CD14-positive monocyte (primary cell): ENCODE measurements around the gene TASOR. TPM values are rescaled to one million over a fixed set of nuclear protein-coding genes. Genes with fewer than 3 reads are reported as not detected.

Experiments used
- DNase-seq, 3 donors: peaks; one replicate each; pipeline ENCODE4 v3.0.0-alpha.2; 2011 to 2022
- H2AFZ ChIP-seq: 2 replicates; pipeline ENCODE4 v1.6.0; 2012; ENCODE audit warnings: mild to moderate bottlenecking, low read depth, low read length, inconsistent platforms; ENCODE audit not compliant: insufficient read depth, poor library complexity, severe bottlenecking
- H3K27ac ChIP-seq, 2 donors: 1 replicate in 1 of 2; 2 replicates in 1 of 2; pipeline ENCODE4 v1.5.1; 2012 to 2013; ENCODE audit warnings: low read length in 2 of 2, control low read depth in 1 of 2, inconsistent platforms in 1 of 2, low read depth in 1 of 2, mild to moderate bottlenecking in 1 of 2
- H3K27me3 ChIP-seq, 2 donors: one replicate each; pipeline versions ENCODE4 v1.6.0 to v1.6.1; 2011 to 2013; ENCODE audit warnings: low read length in 2 of 2; ENCODE audit not compliant: control insufficient read depth in 2 of 2, insufficient read depth in 2 of 2
- H3K36me3 ChIP-seq, 2 donors: replicated peaks in 1 of 2; 1 replicate in 1 of 2; 2 replicates in 1 of 2; pipeline versions ENCODE4 v1.5.1 to v1.6.1; 2012 to 2013; ENCODE audit warnings: low read length in 2 of 2, control low read depth in 1 of 2, inconsistent platforms in 1 of 2, mild to moderate bottlenecking in 1 of 2; ENCODE audit not compliant: insufficient read depth in 2 of 2, control insufficient read depth in 1 of 2
- H3K4me1 ChIP-seq, 2 donors: 1 replicate in 1 of 2; 2 replicates in 1 of 2; pipeline versions ENCODE4 v1.5.1 to v1.6.1; 2012 to 2013; ENCODE audit warnings: low read length in 2 of 2, control low read depth in 1 of 2, inconsistent platforms in 1 of 2, mild to moderate bottlenecking in 1 of 2, moderate library complexity in 1 of 2; ENCODE audit not compliant: insufficient read depth in 2 of 2, control insufficient read depth in 1 of 2
- H3K4me2 ChIP-seq: replicated peaks from 2 replicates; pipeline ENCODE3; 2012; ENCODE audit warnings: low read length, moderate library complexity, mild to moderate bottlenecking; ENCODE audit not compliant: poor library complexity, severe bottlenecking; ENCODE audit errors: extremely low read depth
- H3K4me3 ChIP-seq, 3 experiments: fragments of 200-600 bp in 1 of 3; sonication (generic) in 1 of 3; replicated peaks in 1 of 3; 1 replicate in 2 of 3; 2 replicates in 1 of 3; pipeline ENCODE4 v1.5.1; 2011 to 2013; ENCODE audit warnings: low read length in 3 of 3, mild to moderate bottlenecking in 3 of 3, control low read depth in 2 of 3, low read depth in 2 of 3, inconsistent platforms in 1 of 3, moderate library complexity in 1 of 3
- H3K79me2 ChIP-seq: 2 replicates; pipeline ENCODE4 v1.6.0; 2012; ENCODE audit warnings: mild to moderate bottlenecking, control low read depth, inconsistent platforms, low read length, moderate library complexity; ENCODE audit not compliant: insufficient read depth
- H3K9ac ChIP-seq: 2 replicates; pipeline ENCODE4 v1.6.0; 2017; ENCODE audit warnings: low read length, mild to moderate bottlenecking; ENCODE audit not compliant: insufficient read depth, poor library complexity, severe bottlenecking
- H3K9me3 ChIP-seq, 2 donors: replicated peaks in 1 of 2; 1 replicate in 1 of 2; 2 replicates in 1 of 2; pipeline versions ENCODE4 v1.5.1 to v1.6.1; 2012 to 2013; ENCODE audit warnings: low read length in 2 of 2, control low read depth in 1 of 2; ENCODE audit not compliant: control insufficient read depth in 1 of 2, insufficient read depth in 1 of 2
- H4K20me1 ChIP-seq: 2 replicates; pipeline ENCODE4 v1.6.0; 2012; ENCODE audit warnings: mild to moderate bottlenecking, low read length, control low read depth, moderate library complexity; ENCODE audit not compliant: insufficient read depth
- H3K27ac Mint-ChIP-seq, 7 donors: one replicate each; pipeline ENCODE4 v1.8.0; 2020; ENCODE audit warnings: mild to moderate bottlenecking in 7 of 7, mixed read lengths in 7 of 7, moderate library complexity in 6 of 7, inconsistent platforms in 2 of 7
- H3K27me3 Mint-ChIP-seq, 3 donors: one replicate each; pipeline ENCODE4 v1.8.0; 2021 to 2022; ENCODE audit warnings: low read depth in 3 of 3, mild to moderate bottlenecking in 3 of 3, mixed read lengths in 3 of 3, moderate library complexity in 3 of 3, inconsistent platforms in 1 of 3
- H3K36me3 Mint-ChIP-seq, 2 donors: one replicate each; pipeline ENCODE4 v1.8.0; 2020; ENCODE audit warnings: mixed read lengths in 2 of 2, inconsistent platforms in 1 of 2, mild to moderate bottlenecking in 1 of 2
- H3K4me1 Mint-ChIP-seq: one replicate; pipeline ENCODE4 v1.8.0; 2020; ENCODE audit warnings: mild to moderate bottlenecking, mixed read lengths
- H3K4me3 Mint-ChIP-seq, 2 donors: one replicate each; pipeline ENCODE4 v1.8.0; 2020; ENCODE audit warnings: mild to moderate bottlenecking in 2 of 2, mixed read lengths in 2 of 2, moderate library complexity in 1 of 2
- H3K9me3 Mint-ChIP-seq, 7 donors: one replicate each; pipeline ENCODE4 v1.8.0; 2020 to 2022; ENCODE audit warnings: mixed read lengths in 7 of 7, mild to moderate bottlenecking in 6 of 7, moderate library complexity in 6 of 7, inconsistent platforms in 2 of 7
- WGBS: methylation state at CpG from one replicate; pipeline ENCODE4 v1.1.5; 2013; ENCODE audit warnings: missing lambda C conversion rate; ENCODE audit not compliant: insufficient coverage; 5-methylcytosine and 5-hydroxymethylcytosine counted together
- intact Hi-C, 2 donors: fragments of 100-400 bp; cut with micrococcal nuclease; formaldehyde crosslinking; loops; one replicate each; pipeline versions ENCODE4 v1.15.0 to v1.15.1; 2023
- polyA plus RNA-seq, 3 donors: library from polyadenylated mRNA; depleted of rRNA in 1 of 3; unstranded in 2 of 3; stranded (reverse) in 1 of 3; fragments of 300-500 nt in 2 of 3; fragments of >200 nt in 1 of 3; fragmentation: Illumina TruSeq in 2 of 3; gene quantifications; 1 replicate in 2 of 3; 2 replicates in 1 of 3; pipeline ENCODE4 v1.2.3, GENCODE V29; 2012 to 2021
- TF ChIP-seq, protein P1 (sequence below): fragments of 200-600 bp; IDR thresholded peaks from one replicate; pipeline ENCODE4 v1.8.0; 2022; ENCODE audit warnings: antibody characterized with exemption, mild to moderate bottlenecking

The TASOR gene
- polyA plus RNA-seq, 3 donors = 10.8 to 27.4 (median 18.6) TPM

DNA sequence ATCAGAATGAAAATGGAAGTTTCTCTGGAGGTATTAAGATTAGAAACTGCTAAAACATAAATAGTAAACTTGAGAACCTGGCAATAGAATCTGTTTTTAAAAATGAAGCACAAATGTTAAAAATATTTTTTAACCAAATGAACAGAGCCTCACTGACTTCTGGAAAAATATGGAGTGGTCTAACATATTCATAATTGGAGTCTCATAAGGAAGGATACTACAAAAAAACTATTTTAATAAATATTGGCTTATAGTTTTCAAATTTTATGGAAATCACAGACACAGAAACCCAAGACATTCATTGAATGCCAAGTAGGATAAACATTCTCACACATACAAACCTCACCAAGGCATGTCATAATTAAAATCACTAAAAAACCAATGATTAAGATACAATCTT, 23.6 kb upstream of the TASOR start:
- H3K4me3 Mint-ChIP-seq = no peak overlapping the region
- Histone ChIP-seq H3K27me3 (no peaks in the 10 kb centered on the region), H3K4me1 (peaks cover 0 to 4% of the 10 kb centered on the region in 2 donors), H3K27ac (no peak overlapping the region), H3K4me3 (no peak overlapping the region), H4K20me1 (no peaks in the 10 kb centered on the region), H3K9ac (no peak overlapping the region), H3K79me2 (no peaks in the 10 kb centered on the region), H2AFZ (no peak overlapping the region), H3K9me3 (peaks cover 0 to 2% of the 10 kb centered on the region in 2 donors), H3K4me2 (no peak overlapping the region), H3K36me3 (no peaks in the 10 kb centered on the region)
- TF ChIP-seq, protein P1, sequence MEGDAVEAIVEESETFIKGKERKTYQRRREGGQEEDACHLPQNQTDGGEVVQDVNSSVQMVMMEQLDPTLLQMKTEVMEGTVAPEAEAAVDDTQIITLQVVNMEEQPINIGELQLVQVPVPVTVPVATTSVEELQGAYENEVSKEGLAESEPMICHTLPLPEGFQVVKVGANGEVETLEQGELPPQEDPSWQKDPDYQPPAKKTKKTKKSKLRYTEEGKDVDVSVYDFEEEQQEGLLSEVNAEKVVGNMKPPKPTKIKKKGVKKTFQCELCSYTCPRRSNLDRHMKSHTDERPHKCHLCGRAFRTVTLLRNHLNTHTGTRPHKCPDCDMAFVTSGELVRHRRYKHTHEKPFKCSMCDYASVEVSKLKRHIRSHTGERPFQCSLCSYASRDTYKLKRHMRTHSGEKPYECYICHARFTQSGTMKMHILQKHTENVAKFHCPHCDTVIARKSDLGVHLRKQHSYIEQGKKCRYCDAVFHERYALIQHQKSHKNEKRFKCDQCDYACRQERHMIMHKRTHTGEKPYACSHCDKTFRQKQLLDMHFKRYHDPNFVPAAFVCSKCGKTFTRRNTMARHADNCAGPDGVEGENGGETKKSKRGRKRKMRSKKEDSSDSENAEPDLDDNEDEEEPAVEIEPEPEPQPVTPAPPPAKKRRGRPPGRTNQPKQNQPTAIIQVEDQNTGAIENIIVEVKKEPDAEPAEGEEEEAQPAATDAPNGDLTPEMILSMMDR = no peak
- H3K27me3 Mint-ChIP-seq = no peaks in the 10 kb centered on the region
- H3K27ac Mint-ChIP-seq = no peak overlapping the region
- intact Hi-C loops = loop anchor here in 1 of 2 donors (10.0 kb wide), 1 partner anchor 48 kb away; no protein-coding TSS in a partner anchor
- peaks cover 0 to 3% (median 2%) of the 10 kb centered on the region in 7 donors for H3K9me3 Mint-ChIP-seq
- peaks cover 0 to 4% of the 10 kb centered on the region in 2 donors for H3K36me3 Mint-ChIP-seq
- no peak for DNase-seq
- H3K4me1 Mint-ChIP-seq = peaks cover 11% of the 10 kb centered on the region

DNA sequence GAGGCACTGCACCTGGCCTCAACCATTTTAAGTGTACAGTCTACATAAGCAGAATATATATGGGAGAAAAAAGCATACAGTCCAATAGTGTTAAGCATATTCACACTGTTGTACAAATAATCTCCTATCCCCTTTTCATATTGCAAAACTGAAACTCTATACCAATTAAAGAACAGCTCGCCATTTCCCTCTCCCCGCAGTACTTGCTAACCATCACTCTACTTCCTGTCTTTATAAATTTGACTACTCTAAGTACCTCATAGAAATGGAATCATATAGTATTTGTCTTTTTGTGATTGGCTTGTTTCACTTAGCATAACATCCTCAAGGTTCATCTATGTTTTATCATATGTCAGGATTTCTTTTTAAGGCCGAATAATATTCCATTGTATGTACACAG, 21.6 kb upstream of the TASOR start:
- H3K4me3 Mint-ChIP-seq = no peak overlapping the region

More for the DNA sequence above, 21.6 kb upstream of the TASOR start:
- Histone ChIP-seq H3K36me3 (no peaks in the 10 kb centered on the region), H3K4me3 (no peak overlapping the region), H3K9ac (no peak overlapping the region), H3K27me3 (no peaks in the 10 kb centered on the region), H3K4me2 (no peak overlapping the region), H3K4me1 (peaks cover 0 to 4% of the 10 kb centered on the region in 2 donors), H3K79me2 (no peaks in the 10 kb centered on the region), H3K9me3 (peaks cover 0 to 2% of the 10 kb centered on the region in 2 donors), H3K27ac (no peak overlapping the region), H4K20me1 (no peaks in the 10 kb centered on the region), H2AFZ (no peak overlapping the region)
- H3K9me3 Mint-ChIP-seq = peaks cover 0 to 5% (median 2%) of the 10 kb centered on the region in 7 donors
- intact Hi-C loops = loop anchor here in 1 of 2 donors (10.0 kb wide), 1 partner anchor 50 kb away; no protein-coding TSS in a partner anchor
- H3K27me3 Mint-ChIP-seq = peaks cover 0 to 1% (median 0%) of the 10 kb centered on the region in 3 donors
- TF ChIP-seq, protein P1 = no peak
- DNase-seq = no peak
- WGBS = no CpG with 5 or more reads among the region's 3 CpGs
- H3K27ac Mint-ChIP-seq = no peak overlapping the region
- H3K36me3 Mint-ChIP-seq = peaks cover 0 to 4% of the 10 kb centered on the region in 2 donors
- H3K4me1 Mint-ChIP-seq = peaks cover 17% of the 10 kb centered on the region
